A673 (cell line): ENCODE data around the gene SMAD3.

Experiments used
- EZH2 ChIP-seq: fragments of 200-600 bp; sonication (generic); IDR thresholded peaks from 2 replicates; pipeline ENCODE4 v1.6.1; 2017; ENCODE audit warnings: borderline replicate concordance, low read depth, mild to moderate bottlenecking, mixed read lengths, antibody characterized with exemption, low read length; ENCODE audit not compliant: poor library complexity, severe bottlenecking
- TF ChIP-seq, protein P1 (sequence below): fragments of 300-800, 200-600 bp; sonication (generic); conservative IDR thresholded peaks from 2 replicates; pipeline ENCODE4 v1.5.1; 2017; ENCODE audit warnings: low read depth, mild to moderate bottlenecking, antibody characterized with exemption, low read length, moderate library complexity, mixed read lengths

DNA sequence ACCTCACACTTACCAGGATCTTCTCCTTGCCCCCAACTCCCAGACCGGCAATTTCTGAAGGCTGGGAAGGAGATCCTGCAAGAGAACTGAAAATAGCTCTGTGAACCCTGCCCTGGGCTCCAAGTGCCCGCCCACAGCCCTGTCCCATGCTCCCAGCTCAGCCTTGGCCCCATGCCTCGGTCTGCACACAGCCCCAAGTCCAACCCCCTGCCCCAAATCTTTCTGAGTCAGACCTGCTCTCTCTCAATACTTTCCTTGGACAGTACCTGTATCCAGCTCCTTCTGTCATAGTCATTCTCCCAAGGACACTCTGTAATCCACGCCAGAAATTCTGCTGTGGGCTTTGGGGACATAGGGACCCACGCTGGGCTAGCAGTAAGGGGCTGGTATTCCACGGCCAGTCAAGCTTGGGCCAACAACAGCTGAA, 6.3 kb upstream of the SMAD3 start:
- TF ChIP-seq, protein P1, sequence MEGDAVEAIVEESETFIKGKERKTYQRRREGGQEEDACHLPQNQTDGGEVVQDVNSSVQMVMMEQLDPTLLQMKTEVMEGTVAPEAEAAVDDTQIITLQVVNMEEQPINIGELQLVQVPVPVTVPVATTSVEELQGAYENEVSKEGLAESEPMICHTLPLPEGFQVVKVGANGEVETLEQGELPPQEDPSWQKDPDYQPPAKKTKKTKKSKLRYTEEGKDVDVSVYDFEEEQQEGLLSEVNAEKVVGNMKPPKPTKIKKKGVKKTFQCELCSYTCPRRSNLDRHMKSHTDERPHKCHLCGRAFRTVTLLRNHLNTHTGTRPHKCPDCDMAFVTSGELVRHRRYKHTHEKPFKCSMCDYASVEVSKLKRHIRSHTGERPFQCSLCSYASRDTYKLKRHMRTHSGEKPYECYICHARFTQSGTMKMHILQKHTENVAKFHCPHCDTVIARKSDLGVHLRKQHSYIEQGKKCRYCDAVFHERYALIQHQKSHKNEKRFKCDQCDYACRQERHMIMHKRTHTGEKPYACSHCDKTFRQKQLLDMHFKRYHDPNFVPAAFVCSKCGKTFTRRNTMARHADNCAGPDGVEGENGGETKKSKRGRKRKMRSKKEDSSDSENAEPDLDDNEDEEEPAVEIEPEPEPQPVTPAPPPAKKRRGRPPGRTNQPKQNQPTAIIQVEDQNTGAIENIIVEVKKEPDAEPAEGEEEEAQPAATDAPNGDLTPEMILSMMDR: no peak
- no peak for TF ChIP-seq EZH2
